OCI-LY3 (cell line): ENCODE data around the gene DYNC1I1.

ENCODE experiments used
- EZH2phosphoT487 ChIP-seq: fragments of 200-600 bp; shearing (Covaris generic); IDR thresholded peaks from 2 replicates; pipeline ENCODE4 v1.6.1; 2018; ENCODE audit warnings: antibody characterized with exemption, mixed run types, low read depth
- TF ChIP-seq, protein P1 (sequence below): fragments of 200-600, 300-600 bp; sonication (generic); IDR thresholded peaks from 2 replicates; pipeline ENCODE4 v1.5.1; 2014; ENCODE audit warnings: antibody characterized with exemption, low read length, low read depth

DNA sequence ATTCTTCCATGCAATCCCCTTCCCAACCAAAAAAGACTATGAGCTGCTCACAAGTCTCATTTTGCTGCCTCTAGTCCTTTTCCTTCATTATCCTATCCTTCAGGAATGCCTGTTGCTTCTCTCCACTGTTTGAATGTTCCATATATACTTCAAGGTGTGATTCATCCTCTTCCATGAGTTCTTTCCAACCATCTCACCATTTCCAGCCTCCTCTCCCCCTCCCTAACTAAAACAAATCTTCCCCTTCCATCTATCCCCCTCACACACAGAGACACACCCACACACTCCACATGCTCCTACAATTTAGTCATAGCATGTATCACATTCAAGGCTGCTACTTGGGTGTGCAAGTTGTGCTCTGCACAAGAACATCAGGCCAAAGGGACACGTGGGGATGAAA lies 254.3 kb downstream of the DYNC1I1 start:
- TF ChIP-seq, protein P1, sequence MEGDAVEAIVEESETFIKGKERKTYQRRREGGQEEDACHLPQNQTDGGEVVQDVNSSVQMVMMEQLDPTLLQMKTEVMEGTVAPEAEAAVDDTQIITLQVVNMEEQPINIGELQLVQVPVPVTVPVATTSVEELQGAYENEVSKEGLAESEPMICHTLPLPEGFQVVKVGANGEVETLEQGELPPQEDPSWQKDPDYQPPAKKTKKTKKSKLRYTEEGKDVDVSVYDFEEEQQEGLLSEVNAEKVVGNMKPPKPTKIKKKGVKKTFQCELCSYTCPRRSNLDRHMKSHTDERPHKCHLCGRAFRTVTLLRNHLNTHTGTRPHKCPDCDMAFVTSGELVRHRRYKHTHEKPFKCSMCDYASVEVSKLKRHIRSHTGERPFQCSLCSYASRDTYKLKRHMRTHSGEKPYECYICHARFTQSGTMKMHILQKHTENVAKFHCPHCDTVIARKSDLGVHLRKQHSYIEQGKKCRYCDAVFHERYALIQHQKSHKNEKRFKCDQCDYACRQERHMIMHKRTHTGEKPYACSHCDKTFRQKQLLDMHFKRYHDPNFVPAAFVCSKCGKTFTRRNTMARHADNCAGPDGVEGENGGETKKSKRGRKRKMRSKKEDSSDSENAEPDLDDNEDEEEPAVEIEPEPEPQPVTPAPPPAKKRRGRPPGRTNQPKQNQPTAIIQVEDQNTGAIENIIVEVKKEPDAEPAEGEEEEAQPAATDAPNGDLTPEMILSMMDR, result no peak
- TF ChIP-seq EZH2phosphoT487, result no peak
